Right ventricle myocardium superior (tissue), 1 donor: ENCODE data around the gene ZFAND2A. TPM values are rescaled to one million over a fixed set of nuclear protein-coding genes. Genes with fewer than 3 reads are reported as not detected.
"Not testable (repeated sequence)": the region's sequence is repeated elsewhere in the genome, so short reads cannot be mapped to it uniquely, and the experiment has no call there.

Experiments
- ATAC-seq: fragments of 200-7000 bp; cut with Tn5 transposase; one replicate; pipeline ENCODE4 v1.9.1; 2020; ENCODE audit warnings: mild to moderate bottlenecking; ENCODE audit not compliant: poor library complexity
- DNase-seq: peaks from one replicate; pipeline ENCODE4 v3.0.0-alpha.2; 2020
- intact Hi-C: fragments of 100-400 bp; cut with DNase I; formaldehyde crosslinking; loops from one replicate; pipeline ENCODE4 v1.11.2; 2022
- total RNA-seq: library from RNA; stranded (reverse); fragmentation: NEBNext Ultra II Directional; extraction: Animal tissue kit (Norgen Biotek cat#: 25700); gene quantifications from one replicate; pipeline ENCODE4 v1.2.1, GENCODE V29; 2021
- donor health status: DM: no; HTN: yes; CAD: no; lungs with severe emphysema.

The ZFAND2A gene
- total RNA-seq, 1 donor from 2014 or later = 6.0 TPM

DNA sequence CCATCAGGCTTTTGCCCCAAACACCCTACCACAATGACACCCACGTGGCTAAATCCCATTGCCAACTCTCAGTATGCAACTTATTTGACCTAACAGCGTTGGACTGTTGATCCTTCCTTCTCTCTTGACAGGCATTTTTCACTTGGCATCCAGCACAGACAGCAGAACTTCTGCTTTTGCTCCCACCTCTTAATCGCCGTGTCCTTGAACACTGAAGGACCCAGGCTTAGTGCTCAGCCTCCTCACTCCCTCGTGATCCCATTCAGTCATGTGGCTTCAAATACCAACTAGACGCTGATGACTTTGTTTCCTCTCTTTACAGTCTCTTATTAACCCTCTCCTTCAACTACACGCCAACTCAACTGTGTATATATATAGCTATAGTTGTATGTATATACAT is 25.0 kb downstream of the ZFAND2A start:
- ATAC-seq (no peak), DNase-seq (no peak)
- intact Hi-C loops = no loop called here

DNA sequence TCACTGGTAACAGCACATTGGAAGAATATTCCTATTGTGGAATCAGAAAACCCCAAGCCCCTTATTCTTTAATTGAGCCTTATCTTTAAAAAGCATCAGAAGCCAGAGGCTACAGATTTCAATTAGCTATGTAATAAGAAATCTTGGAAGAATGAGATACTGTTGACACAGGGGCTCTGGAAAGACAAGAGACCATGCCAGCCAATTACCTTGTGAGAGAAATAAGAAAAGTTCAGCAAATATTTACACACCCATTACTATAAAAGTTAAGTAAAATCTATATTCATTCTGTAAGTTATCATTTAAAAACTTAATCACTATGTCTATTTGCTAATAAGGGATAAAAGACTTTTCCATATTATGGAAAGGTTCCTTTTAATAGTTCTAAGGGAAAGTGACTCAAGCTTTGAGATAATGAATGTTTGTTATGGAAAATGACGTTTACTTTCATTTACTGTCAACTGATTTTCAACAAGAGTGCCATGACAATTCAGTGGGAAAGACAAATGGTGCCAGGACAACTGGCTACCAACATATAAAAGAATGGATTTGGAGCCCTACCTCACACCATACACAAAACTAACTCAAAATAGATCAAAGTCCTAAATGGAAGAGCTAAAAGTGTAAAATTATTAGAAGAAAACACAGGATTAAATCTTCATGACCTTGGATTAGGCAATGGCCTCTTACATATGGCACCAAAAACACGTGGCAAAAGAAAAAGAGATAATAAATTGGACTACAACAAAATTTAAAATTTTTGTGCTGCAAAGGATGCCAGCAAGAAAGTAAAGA is 28.3 kb downstream of the ZFAND2A start:
- no peak for ATAC-seq
- no peak for DNase-seq
- intact Hi-C loops = no loop called here

GRCh38 chr7:1130021-1130990 is 29.7 kb downstream of the ZFAND2A start:
- DNase-seq (peak; percentile 14), ATAC-seq (no peak)
- intact Hi-C loops = no loop called here

DNA sequence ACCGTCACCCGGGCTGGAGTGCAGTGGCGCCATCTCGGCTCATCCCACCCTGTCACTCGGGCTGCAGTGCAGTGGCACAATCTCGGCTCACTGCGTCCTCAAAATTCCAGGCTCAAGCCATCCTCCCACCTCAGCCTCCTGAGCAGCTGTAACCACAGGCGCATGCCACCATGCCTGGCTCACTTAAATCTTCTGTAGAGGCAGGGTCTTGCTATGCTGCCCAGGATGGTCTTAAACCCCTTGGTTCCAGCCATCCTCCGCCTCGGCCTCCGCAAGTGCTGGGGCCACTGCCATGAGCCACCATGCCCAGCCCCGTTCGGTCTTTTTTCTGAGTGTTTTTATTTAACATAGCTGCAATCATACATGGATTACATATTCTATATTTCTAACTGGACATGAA is 30.6 kb downstream of the ZFAND2A start:
- intact Hi-C loops = no loop called here
- DNase-seq (peak; percentile 22), ATAC-seq (no peak)

DNA sequence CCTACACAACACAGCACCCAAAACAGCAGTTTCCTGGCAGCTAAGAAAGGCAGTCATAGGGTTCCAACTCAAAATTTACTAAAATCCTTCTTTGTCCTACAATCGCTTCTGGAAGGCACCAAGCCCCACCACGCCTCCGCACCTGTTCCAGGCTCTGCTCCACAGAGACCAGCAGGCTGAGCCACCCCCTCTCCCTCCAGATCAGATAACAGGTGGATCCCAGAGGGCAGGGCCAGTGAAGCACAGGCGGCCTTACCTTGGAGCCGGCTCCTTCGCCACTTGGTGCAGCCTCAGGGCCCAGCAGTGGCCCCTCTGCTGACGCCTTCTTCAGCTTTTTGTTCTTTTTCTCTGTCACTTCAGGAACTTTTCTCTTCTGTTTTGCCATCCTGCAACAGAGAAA is 33.0 kb downstream of the ZFAND2A start:
- DNase-seq (peak; percentile 27), ATAC-seq (no peak)
- intact Hi-C loops = no loop called here

DNA sequence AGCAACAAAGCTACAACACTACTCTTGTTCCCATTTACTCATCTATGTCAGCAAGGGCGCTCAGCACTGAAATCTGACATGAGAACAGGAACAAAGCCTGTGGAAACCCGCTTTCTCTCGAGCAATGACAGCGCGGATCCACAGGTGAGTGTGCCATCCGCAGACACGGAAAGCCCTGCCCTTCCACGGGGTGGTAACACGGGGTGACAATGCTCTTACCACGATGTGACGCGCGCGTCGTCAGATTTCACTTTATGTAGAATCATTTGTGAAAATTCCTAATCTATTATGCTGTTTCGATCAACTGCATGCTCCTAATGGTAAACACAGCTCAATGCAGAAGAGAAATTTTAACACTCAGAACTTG is 34.4 kb downstream of the ZFAND2A start:
- intact Hi-C loops = no loop called here
- ATAC-seq = no peak
- peak; percentile 31 for DNase-seq

GRCh38 chr7:1124816-1125602 is 35.0 kb downstream of the ZFAND2A start:
- intact Hi-C loops = loop anchor here (5.0 kb wide), 1 partner anchor 38 kb away; the partner anchor contains the start of gene GPER1
- peak; percentile 40 for DNase-seq
- ATAC-seq = peak; percentile 36

DNA sequence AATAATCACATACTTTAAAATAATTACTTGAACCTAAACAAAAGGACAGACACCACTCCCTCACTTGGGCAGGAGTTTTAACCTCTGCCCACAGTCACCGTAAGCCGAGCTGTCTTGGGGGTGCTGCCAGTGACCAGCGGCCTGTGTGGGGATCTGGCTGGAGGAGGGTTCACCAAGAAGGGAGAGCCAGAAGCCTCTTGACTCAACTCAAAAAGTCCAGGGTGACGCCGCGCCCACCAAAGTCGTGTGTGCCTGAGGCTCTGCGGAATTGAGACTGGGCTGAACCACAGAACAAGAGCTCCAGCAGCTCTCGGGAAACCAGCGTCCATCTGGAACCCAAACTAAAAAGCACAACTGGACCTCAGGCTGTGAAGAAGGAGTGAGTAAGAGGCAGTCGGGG is 35.8 kb downstream of the ZFAND2A start:
- peak; percentile 54 for DNase-seq
- intact Hi-C loops = loop anchor here (5.0 kb wide), 1 partner anchor 37 kb away; the partner anchor contains the start of gene GPER1
- ATAC-seq = peak; percentile 28

DNA sequence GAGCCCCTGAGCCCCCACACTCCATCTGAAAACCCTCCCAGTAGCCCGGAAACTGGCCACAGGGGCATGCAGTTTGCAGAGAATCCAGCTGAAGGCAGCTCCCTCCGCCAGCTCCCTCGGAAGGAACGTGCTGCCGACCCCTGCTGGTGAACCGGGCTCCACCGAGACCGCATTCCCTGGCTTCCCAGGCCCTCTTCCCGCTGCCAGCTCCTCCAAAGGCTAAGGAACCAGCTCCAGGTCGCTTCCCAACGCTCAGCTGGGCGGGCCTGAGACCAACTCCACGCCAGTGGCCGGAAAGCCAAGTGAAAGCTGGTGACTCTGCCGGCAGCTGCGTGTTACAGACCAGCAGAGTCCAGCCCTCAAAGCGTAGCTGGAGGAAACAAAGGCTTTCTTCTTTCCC is 36.3 kb downstream of the ZFAND2A start:
- peak; percentile 91 for ATAC-seq
- intact Hi-C loops = loop anchor here (5.0 kb wide), 1 partner anchor 36 kb away; the partner anchor contains the start of gene GPER1
- peak; percentile 92 for DNase-seq

DNA sequence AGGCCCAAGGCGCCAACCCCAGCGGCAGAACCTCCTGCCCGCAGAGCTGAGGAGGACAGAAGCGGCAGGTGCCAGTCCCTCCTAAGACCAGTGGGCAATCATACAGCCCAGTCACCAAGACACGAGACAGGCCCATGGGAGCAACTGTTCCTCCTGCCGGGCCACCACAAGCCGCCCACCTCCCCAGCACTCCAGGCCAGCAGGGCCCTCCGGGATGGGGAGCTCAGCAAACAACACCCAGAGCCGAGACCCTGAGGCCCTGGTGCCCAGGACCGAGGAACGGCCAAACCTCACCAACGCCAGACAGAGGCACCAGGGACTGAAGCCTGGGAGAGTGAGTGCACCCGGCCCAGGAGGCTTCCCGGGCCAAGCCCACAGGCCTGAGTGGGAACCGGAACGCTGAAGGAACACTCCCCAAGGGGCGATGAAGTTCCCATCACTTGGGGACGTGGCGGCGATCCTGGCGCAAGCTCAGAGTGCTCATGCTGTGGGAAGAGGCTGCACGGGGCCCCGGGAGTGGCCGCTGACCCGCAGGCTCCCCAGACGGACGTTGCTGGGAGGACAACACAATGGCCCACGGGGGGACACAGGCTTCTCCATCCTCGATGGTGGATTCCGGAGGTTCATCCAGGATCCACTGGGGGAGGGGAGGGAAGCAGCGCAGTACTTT is 37.0 kb downstream of the ZFAND2A start:
- intact Hi-C loops = loop anchor here (5.0 kb wide), 1 partner anchor 36 kb away; the partner anchor contains the start of gene GPER1
- ATAC-seq = peak; percentile 50
- peak; percentile 65 for DNase-seq

- ATAC-seq (peak; percentile 20), DNase-seq (peak; percentile 35)
- intact Hi-C loops = loop anchor here (5.0 kb wide), 1 partner anchor 35 kb away; the partner anchor contains the start of gene GPER1
These were observed 37.8 kb downstream of the ZFAND2A start for GRCh38 chr7:1121886-1122831.

DNA sequence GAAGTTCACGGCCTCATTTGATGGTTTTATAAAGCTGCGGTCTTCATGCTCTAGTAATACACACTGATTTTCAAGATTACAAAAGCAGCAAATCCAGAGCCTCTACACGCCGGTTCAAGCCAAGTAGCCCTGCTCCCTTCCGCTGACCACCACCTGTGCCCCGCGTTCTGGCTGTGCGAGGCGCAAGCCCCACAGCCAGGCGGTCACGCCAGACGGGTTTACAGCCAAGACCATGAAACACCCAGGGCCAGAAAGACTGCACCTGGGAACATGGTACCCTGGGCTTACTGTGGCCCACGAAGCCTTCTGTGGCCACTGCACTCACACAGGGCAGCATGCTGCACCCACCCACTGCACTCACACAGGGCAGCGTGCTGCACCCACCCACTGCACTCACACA is 38.5 kb downstream of the ZFAND2A start:
- peak; percentile 31 for DNase-seq
- no peak for ATAC-seq
- intact Hi-C loops = loop anchor here (5.0 kb wide), 1 partner anchor 34 kb away; the partner anchor contains the start of gene GPER1

DNA sequence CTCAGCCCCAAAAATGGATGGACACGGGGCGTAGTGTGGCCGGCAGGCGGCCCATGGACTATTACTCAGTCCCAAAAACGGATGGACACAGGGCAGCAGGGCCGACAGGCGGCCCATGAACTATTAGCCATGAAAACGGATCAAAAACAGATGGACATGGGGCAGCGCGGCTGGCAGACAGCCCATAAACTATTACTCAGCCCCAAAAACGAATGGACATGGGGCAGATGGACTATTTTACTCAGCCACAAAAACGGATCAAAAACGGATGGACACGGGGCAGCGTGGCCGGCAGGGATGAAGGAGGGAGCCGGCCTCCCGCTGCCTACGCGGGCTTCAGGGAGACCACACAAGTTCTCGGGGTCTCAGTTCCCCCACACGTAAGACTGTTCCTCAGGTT is 39.2 kb downstream of the ZFAND2A start:
- intact Hi-C loops = loop anchor here (5.0 kb wide), 1 partner anchor 33 kb away; the partner anchor contains the start of gene GPER1
- DNase-seq (peak; percentile 7), ATAC-seq (no peak)

- DNase-seq (no peak), ATAC-seq (no peak)
- intact Hi-C loops = no loop called here
These were observed 40.8 kb downstream of the ZFAND2A start for GRCh38 chr7:1119201-1119600.

DNA sequence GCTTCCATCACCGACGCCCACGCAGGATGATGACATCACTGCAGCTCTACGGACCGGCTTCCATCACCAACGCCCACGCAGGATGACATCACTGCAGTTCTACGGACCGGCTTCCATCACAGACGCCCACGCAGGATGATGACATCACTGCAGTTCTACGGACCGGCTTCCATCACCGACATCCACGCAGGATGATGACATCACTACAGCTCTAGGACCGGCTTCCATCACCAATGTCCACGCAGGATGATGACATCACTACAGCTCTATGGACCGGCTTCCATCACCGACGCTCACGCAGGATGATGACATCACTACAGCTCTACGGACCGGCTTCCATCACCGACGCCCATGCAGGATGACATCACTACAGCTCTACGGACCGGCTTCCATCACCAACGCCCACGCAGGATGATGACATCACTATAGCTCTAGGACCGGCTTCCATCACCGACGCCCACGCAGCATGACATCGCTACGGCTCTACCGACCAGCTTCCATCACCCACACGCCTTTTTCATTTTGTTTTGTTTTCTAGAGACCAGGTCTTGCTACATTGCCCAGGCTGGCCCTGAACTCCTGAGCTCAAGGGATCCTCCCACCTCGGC is 42.6 kb downstream of the ZFAND2A start:
- ATAC-seq (no peak), DNase-seq (peak; percentile 12)
- intact Hi-C loops = no loop called here

DNA sequence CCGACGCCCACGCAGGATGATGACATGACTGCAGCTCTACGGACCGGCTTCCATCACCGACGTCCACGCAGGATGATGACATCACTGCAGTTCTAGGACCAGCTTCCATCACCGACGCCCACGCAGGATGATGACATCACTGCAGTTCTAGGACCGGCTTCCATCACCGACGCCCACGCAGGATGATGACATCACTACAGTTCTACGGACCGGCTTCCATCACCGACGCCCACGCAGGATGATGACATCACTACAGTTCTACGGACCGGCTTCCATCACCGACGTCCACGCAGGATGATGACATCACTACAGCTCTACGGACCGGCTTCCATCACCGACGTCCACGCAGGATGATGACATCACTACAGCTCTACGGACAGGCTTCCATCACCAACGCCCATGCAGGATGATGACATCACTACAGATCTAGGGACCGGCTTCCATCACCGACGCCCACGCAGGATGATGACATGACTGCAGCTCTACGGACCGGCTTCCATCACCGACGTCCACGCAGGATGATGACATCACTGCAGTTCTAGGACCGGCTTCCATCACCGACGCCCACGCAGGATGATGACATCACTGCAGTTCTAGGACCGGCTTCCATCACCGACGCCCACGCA is 43.5 kb downstream of the ZFAND2A start:
- intact Hi-C loops, ATAC-seq: not testable (repeated sequence)
- DNase-seq = peak; percentile 6
